Panc1 (cell line): ENCODE data around the gene ITGB2. TPM values are rescaled to one million over a fixed set of nuclear protein-coding genes. Genes with fewer than 3 reads are reported as not detected.

Experiments used
- ATAC-seq: fragments of 200-7000 bp; cut with Tn5 transposase; 2 replicates; pipeline ENCODE4 v1.9.1; 2020; ENCODE audit warnings: mild to moderate bottlenecking, moderate library complexity
- BruUV-seq: library from RNA; stranded (reverse); fragments of 400-500 nt; replicated peaks from 2 replicates; lab custom pipeline; 2021; lab: Mats Ljungman, UMichigan
- CTCF ChIA-PET: fragments of 300-600 bp; sonication (Branson Sonifier 250); formaldehyde crosslinking; loops from one replicate; lab custom pipeline; 2022; ENCODE audit warnings: antibody characterized with exemption; lab: Charles Lee
- POLR2A ChIA-PET: fragments of 300-600 bp; sonication (Branson Sonifier 250); formaldehyde crosslinking; loops from one replicate; lab custom pipeline; 2022; ENCODE audit warnings: antibody characterized with exemption; lab: Charles Lee
- DNase-seq: peaks from one replicate; pipeline ENCODE4 v3.0.0-alpha.2; 2010; ENCODE audit warnings: low read depth, low spot score
- H3K27ac ChIP-seq: 2 replicates; pipeline ENCODE4 v1.5.1; 2011; ENCODE audit warnings: mild to moderate bottlenecking, low read length, inconsistent platforms
- H3K27me3 ChIP-seq: fragments of 200-500 bp; sonication (Bioruptor generic); 2 replicates; pipeline ENCODE4 v1.6.0; 2014; ENCODE audit warnings: low read length, inconsistent platforms; ENCODE audit not compliant: control insufficient read depth, insufficient read depth
- H3K36me3 ChIP-seq: fragments of 200-500 bp; sonication (Bioruptor generic); 2 replicates; pipeline ENCODE4 v1.5.1; 2014; ENCODE audit warnings: inconsistent platforms, mild to moderate bottlenecking, low read length, moderate library complexity; ENCODE audit not compliant: control insufficient read depth, insufficient read depth
- H3K4me1 ChIP-seq: 2 replicates; pipeline ENCODE4 v1.5.1; 2011; ENCODE audit warnings: inconsistent platforms, mild to moderate bottlenecking, low read length, moderate library complexity; ENCODE audit not compliant: control insufficient read depth, insufficient read depth
- H3K4me3 ChIP-seq, 2 experiments: 2 replicates each; pipeline ENCODE4 v1.5.1; 2011 to 2012; ENCODE audit warnings: low read depth in 2 of 2, low read length in 2 of 2, mild to moderate bottlenecking in 2 of 2, inconsistent platforms in 1 of 2, moderate library complexity in 1 of 2
- H3K9me3 ChIP-seq: fragments of 200-500 bp; sonication (Bioruptor generic); 2 replicates; pipeline ENCODE4 v1.5.1; 2014; ENCODE audit warnings: low read depth, mild to moderate bottlenecking, inconsistent platforms, low read length, moderate library complexity; ENCODE audit not compliant: control insufficient read depth, insufficient read depth
- POLR2AphosphoS5 ChIP-seq: IDR thresholded peaks from 2 replicates; pipeline ENCODE4 v1.6.1; 2012; ENCODE audit warnings: mild to moderate bottlenecking, low read depth, low read length, moderate library complexity
- SIN3A ChIP-seq: IDR thresholded peaks from 2 replicates; pipeline ENCODE4 v1.6.1; 2012; ENCODE audit warnings: low read depth, mild to moderate bottlenecking, low read length, moderate library complexity, borderline replicate concordance; ENCODE audit not compliant: insufficient read depth
- TCF7L2 ChIP-seq: IDR thresholded peaks from 2 replicates; pipeline ENCODE4 v1.6.1; 2011; ENCODE audit warnings: mild to moderate bottlenecking, low read depth, low read length, inconsistent platforms
- in situ Hi-C: cut with HindIII; loops from 2 replicates; pipeline ENCODE4 v1.10.0; 2016; ENCODE audit warnings: low sequenced_read_pairs, low pct_unique_long_range_greater_than_20kb
- intact Hi-C: fragments of 100-400 bp; cut with micrococcal nuclease; formaldehyde crosslinking; loops from one replicate; pipeline ENCODE4 v1.10.0; 2022; ENCODE audit not compliant: unreplicated experiment
- total RNA-seq: library from RNA; stranded (reverse); gene quantifications from one replicate; pipeline ENCODE4 v1.2.1, GENCODE V29; 2021; ENCODE audit not compliant: unreplicated experiment
- TF ChIP-seq, protein P1 (sequence below): fragments of 450-650 bp; IDR thresholded peaks from 2 replicates; pipeline ENCODE4 v1.5.1; 2017; ENCODE audit warnings: mild to moderate bottlenecking
- TF ChIP-seq, protein P2 (sequence below), 2 experiments: IDR thresholded peaks; 2 replicates each; pipeline ENCODE4 v1.6.1; 2011 to 2012; ENCODE audit warnings: low read depth in 2 of 2, control low read depth in 1 of 2, low read length in 1 of 2, mild to moderate bottlenecking in 1 of 2, moderate library complexity in 1 of 2; ENCODE audit not compliant: insufficient read depth in 1 of 2

The ITGB2 gene
- total RNA-seq, 1 experiment from 2014 or later = 3.0 TPM

DNA sequence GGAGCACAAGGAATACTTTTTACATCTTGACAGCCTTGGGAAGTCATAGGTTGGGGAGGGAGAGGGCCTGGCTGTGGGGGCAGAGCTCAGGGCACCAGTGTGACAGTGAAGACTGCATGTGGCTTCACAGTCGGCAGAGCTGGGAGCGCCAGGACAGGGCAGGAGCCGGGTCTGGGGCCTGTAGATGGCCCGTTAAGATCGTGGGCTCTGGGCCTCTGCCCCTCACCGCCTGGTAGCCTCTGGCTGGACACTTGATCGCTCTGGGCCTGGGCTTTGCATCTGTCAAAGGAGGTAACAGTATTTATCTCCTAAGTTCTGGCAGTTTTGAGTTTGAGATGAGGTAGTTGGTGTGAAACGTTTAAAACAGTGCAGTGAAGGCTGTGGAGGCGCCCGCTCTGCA, 23.9 kb upstream of the ITGB2 start:
- Histone ChIP-seq H3K36me3 (peaks cover 5% of the 10 kb centered on the region; the same call in 1 of the 2 replicates), H3K4me3 (no peak overlapping the region), H3K9me3 (no peaks in the 10 kb centered on the region), H3K27ac (no peak overlapping the region), H3K4me1 (peaks cover 37% of the 10 kb centered on the region), H3K27me3 (no peaks in the 10 kb centered on the region)
- TF ChIP-seq, protein P1, sequence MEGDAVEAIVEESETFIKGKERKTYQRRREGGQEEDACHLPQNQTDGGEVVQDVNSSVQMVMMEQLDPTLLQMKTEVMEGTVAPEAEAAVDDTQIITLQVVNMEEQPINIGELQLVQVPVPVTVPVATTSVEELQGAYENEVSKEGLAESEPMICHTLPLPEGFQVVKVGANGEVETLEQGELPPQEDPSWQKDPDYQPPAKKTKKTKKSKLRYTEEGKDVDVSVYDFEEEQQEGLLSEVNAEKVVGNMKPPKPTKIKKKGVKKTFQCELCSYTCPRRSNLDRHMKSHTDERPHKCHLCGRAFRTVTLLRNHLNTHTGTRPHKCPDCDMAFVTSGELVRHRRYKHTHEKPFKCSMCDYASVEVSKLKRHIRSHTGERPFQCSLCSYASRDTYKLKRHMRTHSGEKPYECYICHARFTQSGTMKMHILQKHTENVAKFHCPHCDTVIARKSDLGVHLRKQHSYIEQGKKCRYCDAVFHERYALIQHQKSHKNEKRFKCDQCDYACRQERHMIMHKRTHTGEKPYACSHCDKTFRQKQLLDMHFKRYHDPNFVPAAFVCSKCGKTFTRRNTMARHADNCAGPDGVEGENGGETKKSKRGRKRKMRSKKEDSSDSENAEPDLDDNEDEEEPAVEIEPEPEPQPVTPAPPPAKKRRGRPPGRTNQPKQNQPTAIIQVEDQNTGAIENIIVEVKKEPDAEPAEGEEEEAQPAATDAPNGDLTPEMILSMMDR = no peak
- TF ChIP-seq SIN3A (no peak), TCF7L2 (no peak), POLR2AphosphoS5 (no peak)
- TF ChIP-seq, protein P2, sequence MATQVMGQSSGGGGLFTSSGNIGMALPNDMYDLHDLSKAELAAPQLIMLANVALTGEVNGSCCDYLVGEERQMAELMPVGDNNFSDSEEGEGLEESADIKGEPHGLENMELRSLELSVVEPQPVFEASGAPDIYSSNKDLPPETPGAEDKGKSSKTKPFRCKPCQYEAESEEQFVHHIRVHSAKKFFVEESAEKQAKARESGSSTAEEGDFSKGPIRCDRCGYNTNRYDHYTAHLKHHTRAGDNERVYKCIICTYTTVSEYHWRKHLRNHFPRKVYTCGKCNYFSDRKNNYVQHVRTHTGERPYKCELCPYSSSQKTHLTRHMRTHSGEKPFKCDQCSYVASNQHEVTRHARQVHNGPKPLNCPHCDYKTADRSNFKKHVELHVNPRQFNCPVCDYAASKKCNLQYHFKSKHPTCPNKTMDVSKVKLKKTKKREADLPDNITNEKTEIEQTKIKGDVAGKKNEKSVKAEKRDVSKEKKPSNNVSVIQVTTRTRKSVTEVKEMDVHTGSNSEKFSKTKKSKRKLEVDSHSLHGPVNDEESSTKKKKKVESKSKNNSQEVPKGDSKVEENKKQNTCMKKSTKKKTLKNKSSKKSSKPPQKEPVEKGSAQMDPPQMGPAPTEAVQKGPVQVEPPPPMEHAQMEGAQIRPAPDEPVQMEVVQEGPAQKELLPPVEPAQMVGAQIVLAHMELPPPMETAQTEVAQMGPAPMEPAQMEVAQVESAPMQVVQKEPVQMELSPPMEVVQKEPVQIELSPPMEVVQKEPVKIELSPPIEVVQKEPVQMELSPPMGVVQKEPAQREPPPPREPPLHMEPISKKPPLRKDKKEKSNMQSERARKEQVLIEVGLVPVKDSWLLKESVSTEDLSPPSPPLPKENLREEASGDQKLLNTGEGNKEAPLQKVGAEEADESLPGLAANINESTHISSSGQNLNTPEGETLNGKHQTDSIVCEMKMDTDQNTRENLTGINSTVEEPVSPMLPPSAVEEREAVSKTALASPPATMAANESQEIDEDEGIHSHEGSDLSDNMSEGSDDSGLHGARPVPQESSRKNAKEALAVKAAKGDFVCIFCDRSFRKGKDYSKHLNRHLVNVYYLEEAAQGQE (IDR thresholded peaks at IDR 0.05; ENCODE audit: insufficient read depth in 1 of 2, low read depth in 2 of 2, low read length in 1 of 2) = no peak
- ChIA-PET POLR2A (interaction anchor here (0.5 kb wide), 1 partner anchor 17 kb away, joined by 3 read pairs; no protein-coding TSS in a partner anchor), CTCF (no interaction called here)
- no TSS peak for BruUV-seq
- intact Hi-C loops = no loop called here
- in situ Hi-C loops = no loop called here
- ATAC-seq = no peak
- no peak for DNase-seq

DNA sequence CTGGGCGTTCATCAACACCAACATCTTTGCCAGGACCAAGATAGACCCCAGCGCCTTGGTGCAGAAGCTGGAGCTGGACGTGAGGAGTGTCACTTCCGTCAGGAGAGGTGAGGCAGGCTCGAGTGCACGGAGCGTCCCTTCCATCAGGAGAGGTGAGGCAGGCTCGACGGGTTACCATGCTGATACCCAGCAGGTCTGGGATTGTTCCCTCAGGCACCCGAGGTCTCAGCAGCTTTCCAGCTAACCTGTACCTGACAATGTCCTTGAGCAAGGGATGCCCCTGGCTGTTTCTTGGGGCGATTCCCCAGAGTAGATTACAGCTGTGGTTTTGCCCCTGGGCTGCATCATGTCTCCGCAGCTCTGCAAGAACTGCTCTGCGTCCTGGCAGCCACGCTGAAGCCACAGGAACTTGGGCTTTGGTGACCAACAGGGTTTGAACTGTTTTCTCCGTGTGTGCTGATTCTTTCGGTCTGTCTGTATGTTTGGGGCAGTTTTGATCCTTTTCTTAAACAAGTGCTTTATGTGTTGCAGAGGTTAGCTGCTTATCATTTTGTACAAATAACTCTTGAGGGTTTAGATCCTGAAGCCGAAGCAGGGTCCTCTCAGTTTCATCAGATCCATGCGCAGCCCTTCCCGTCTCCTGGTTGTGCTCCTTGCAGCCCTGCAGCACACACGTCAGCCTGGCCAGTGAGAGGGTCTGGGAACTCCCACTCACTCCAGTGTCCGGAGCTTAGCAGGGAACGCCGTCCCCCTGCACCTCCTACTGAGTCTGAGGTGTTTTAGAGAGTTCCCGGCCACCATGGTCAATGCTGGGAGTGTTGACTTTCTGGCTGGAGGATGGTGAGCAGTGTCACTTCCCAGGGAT, 23.2 kb upstream of the ITGB2 start:
- H3K27me3 ChIP-seq = no peaks in the 10 kb centered on the region
- BruUV-seq = no TSS peak
- no peak overlapping the region for H3K4me3 ChIP-seq
- ChIA-PET POLR2A (no interaction called here), CTCF (no interaction called here)
- no peaks in the 10 kb centered on the region for H3K9me3 ChIP-seq
- peaks cover 5% of the 10 kb centered on the region; the same call in 1 of the 2 replicates for H3K36me3 ChIP-seq
- DNase-seq (no peak), ATAC-seq (no peak)
- no peak overlapping the region for H3K27ac ChIP-seq
- peaks cover 31% of the 10 kb centered on the region for H3K4me1 ChIP-seq
- in situ Hi-C loops (no loop called here), intact Hi-C loops (no loop called here)
- TF ChIP-seq, protein P1 = no peak
- TF ChIP-seq SIN3A = no peak
- TF ChIP-seq POLR2AphosphoS5 = no peak
- TF ChIP-seq TCF7L2 = no peak
